Mucosa of descending colon (tissue), 3 donors: ENCODE measurements around the gene NPC2. TPM values are rescaled to one million over a fixed set of nuclear protein-coding genes. Genes with fewer than 3 reads are reported as not detected.

Experiments used
- ATAC-seq: fragments of 200-7000 bp; cut with Tn5 transposase; one replicate; pipeline ENCODE4 v1.9.1; 2020; ENCODE audit warnings: mild to moderate bottlenecking, moderate library complexity
- DNase-seq, 3 donors: peaks; one replicate each; pipeline ENCODE4 v3.0.0-alpha.2; 2020
- H3K36me3 ChIP-seq: fragments of 200-600 bp; one replicate; pipeline ENCODE4 v1.8.0; 2021; ENCODE audit warnings: low read depth, mild to moderate bottlenecking
- H3K4me1 ChIP-seq: fragments of 200-600 bp; one replicate; pipeline ENCODE4 v1.8.0; 2021; ENCODE audit warnings: low read depth, mild to moderate bottlenecking
- H3K4me3 ChIP-seq: fragments of 200-600 bp; one replicate; pipeline ENCODE4 v1.8.0; 2021; ENCODE audit warnings: mild to moderate bottlenecking
- H3K9me3 ChIP-seq: fragments of 200-600 bp; one replicate; pipeline ENCODE4 v1.8.0; 2021; ENCODE audit warnings: mild to moderate bottlenecking
- intact Hi-C, 2 donors: fragments of 100-400 bp; cut with DNase I in 1 of 2; cut with micrococcal nuclease in 1 of 2; formaldehyde crosslinking; loops; one replicate each; pipeline versions ENCODE4 v1.11.0 to v1.11.1; 2022; cut with DNase I, micrococcal nuclease
- total RNA-seq, 3 donors: library from RNA; stranded (reverse); fragmentation: NEBNext Ultra II Directional in 2 of 3; extraction: Animal tissue kit (Norgen Biotek cat#: 25700) in 2 of 3; gene quantifications; one replicate each; pipeline versions ENCODE4 v1.2.1 to v1.2.4, GENCODE V29; 2021 to 2023
- TF ChIP-seq, protein P1 (sequence below): fragments of 200-600 bp; IDR thresholded peaks from one replicate; pipeline ENCODE4 v1.8.0; 2022; ENCODE audit warnings: antibody characterized with exemption, mild to moderate bottlenecking
- donor health status: DM: no; HTN: no; CAD: no; lungs with moderate emphysema.
- donor health status: DM: no; HTN: no; CAD: no.
- donor health status: DM: no; HTN: yes; CAD: no.

NPC2 gene
- total RNA-seq, 3 donors from 2014 or later, result 150 to 212 (median 168) TPM

DNA sequence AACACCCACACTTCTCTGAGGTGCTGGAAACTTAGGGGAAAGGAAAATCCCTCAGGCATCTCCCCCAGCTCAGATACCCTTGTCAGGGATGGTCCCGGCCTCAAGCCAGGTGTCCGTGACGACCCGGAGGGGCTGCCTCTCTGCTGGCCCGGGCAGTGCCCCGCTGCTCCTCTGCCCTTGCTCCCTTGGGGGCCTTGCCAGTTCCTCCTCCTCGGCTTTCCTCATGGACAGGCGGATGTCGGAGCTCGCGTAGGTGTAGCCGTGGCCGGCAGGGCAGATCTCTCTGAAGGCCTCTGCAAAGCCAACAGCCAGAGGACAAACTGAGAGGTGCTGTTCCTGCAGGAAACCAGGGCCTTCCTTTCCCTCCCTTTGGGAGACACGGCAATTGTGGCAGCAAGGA is 35.3 kb upstream of the NPC2 start:
- TF ChIP-seq, protein P1, sequence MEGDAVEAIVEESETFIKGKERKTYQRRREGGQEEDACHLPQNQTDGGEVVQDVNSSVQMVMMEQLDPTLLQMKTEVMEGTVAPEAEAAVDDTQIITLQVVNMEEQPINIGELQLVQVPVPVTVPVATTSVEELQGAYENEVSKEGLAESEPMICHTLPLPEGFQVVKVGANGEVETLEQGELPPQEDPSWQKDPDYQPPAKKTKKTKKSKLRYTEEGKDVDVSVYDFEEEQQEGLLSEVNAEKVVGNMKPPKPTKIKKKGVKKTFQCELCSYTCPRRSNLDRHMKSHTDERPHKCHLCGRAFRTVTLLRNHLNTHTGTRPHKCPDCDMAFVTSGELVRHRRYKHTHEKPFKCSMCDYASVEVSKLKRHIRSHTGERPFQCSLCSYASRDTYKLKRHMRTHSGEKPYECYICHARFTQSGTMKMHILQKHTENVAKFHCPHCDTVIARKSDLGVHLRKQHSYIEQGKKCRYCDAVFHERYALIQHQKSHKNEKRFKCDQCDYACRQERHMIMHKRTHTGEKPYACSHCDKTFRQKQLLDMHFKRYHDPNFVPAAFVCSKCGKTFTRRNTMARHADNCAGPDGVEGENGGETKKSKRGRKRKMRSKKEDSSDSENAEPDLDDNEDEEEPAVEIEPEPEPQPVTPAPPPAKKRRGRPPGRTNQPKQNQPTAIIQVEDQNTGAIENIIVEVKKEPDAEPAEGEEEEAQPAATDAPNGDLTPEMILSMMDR, result no peak
- no peaks in the 10 kb centered on the region for H3K36me3 ChIP-seq
- DNase-seq (no peak), ATAC-seq (no peak)
- no peak overlapping the region for H3K4me3 ChIP-seq
- H3K4me1 ChIP-seq, result no peaks in the 10 kb centered on the region
- intact Hi-C loops, result no loop called here
- H3K9me3 ChIP-seq, result no peaks in the 10 kb centered on the region

DNA sequence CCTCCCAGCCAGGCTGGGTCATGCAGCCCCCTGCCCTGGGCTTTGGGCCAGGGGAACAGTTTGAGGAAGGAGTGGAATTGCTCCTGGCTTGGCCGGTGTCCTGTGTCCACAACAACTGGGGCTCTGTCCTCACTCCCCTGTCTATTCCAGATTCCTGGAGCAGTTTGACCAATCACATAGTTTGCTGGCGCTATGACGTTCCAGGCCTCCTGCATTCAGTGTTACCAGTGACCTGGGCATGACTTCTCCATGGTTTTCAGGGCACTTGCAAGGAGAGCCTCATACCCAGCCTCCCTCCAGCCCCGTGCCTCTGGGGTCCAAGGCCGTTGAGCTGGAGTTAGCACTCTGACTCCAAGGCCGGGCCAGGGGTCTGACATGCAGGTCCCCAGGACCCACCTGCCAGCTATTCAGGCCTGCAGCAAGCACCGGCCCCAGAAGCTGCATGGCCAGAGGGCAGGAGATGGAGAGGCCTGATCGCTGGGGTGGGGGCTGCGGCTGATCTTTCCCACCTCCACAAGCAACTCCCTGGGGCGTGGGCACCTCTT is 34.7 kb upstream of the NPC2 start:
- intact Hi-C loops, result no loop called here
- Histone ChIP-seq H3K9me3 (no peaks in the 10 kb centered on the region), H3K36me3 (no peaks in the 10 kb centered on the region), H3K4me1 (no peaks in the 10 kb centered on the region), H3K4me3 (no peak overlapping the region)
- ATAC-seq (no peak), DNase-seq (no peak)
- TF ChIP-seq, protein P1, result no peak

DNA sequence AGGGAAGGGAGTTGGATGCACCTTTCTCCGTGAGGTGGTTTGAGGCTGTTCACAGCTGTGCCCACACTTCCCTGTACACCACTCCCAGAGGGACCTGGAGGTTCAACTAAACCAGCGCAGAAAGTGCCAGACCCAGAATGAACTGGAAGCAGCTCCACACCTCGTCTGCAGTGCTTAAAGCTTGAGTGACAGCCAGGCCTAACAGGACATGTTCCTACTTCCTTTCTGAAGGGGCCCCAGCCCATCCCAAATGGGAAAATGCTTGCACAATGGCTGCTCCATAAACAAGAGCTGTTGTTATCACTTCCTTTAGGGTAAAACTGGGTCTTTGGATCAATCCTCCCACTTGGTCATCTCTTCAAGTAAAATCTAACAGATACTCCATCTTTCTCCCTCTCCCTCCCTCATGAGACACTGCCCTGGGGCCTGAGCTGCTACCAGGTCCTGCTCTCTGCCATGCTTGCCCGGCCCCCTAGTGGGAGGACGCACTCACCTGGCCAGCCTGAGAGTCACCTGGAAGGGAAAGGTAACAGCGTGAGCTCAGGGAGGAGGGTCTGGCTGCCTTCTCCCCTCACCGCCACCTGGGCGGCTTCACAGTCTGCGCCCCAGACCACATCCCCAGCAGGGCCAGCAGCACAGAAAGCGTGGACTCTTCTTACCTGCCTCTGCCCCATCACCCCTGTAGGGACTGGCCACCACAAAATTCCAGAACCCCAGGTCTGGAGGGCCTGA is 33.9 kb upstream of the NPC2 start:
- Histone ChIP-seq H3K9me3 (no peaks in the 10 kb centered on the region), H3K4me1 (no peaks in the 10 kb centered on the region), H3K4me3 (no peak overlapping the region), H3K36me3 (no peaks in the 10 kb centered on the region)
- ATAC-seq (no peak), DNase-seq (no peak)
- TF ChIP-seq, protein P1, result no peak
- intact Hi-C loops, result no loop called here

DNA sequence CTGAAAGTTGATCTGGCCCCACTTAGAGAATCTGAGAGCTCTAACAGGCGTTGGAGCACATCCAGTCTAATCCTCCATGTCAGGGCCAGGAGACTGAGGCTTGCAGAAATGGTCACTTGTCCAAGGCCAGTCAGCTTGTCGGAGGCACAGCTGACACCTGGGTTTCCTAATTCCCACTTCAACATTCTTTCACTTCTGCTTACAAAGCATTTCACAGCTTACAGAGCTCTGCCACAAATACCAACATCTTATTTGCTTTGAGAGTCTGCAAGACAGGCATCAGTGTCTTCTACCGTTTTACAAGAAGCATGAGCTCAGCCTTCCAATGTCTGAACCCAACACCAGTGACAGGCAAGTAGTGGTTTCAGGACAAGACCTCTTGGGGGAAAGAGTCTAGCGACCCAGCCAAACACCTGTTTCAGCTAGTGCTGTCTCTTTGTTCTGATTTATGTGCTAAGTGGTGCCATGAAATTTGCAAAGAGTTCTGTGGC is 32.3 kb upstream of the NPC2 start:
- intact Hi-C loops, result no loop called here
- Histone ChIP-seq H3K9me3 (no peaks in the 10 kb centered on the region), H3K4me3 (no peak overlapping the region), H3K4me1 (no peaks in the 10 kb centered on the region), H3K36me3 (no peaks in the 10 kb centered on the region)
- TF ChIP-seq, protein P1, result no peak
- no peak for DNase-seq
- no peak for ATAC-seq

DNA sequence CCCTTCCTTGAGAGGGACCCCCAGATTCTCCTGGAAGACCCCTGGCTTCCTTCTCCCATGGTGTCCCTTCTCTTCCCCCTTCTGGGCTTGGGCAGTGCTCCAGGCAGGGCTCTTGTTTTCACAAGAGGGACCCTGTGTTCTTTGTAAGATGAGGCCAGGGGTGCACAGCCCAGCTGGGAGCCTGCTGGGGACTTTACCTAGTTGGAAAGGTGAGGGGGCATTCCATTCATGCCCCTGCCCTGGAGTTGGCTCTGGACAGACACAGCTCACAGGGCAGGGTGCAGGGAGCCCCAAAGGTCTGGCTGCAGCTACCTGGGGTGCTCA is 31.7 kb upstream of the NPC2 start:
- Histone ChIP-seq H3K36me3 (no peaks in the 10 kb centered on the region), H3K4me3 (no peak overlapping the region), H3K4me1 (no peaks in the 10 kb centered on the region), H3K9me3 (no peaks in the 10 kb centered on the region)
- DNase-seq (no peak), ATAC-seq (no peak)
- TF ChIP-seq, protein P1, result no peak
- intact Hi-C loops, result no loop called here
